H1 (cell line): Measurements from ENCODE around the gene RPL21. TPM values are rescaled to one million over a fixed set of nuclear protein-coding genes. Genes with fewer than 3 reads are reported as not detected.

Source experiments
- CTCF ChIA-PET: fragments of 300-600 bp; sonication (Branson Sonifier 250); formaldehyde crosslinking; loops from one replicate; lab custom pipeline; 2021; ENCODE audit not compliant: partially characterized antibody; lab: Charles Lee
- POLR2A ChIA-PET: fragments of 300-600 bp; sonication (Branson Sonifier 250); formaldehyde crosslinking; loops from one replicate; lab custom pipeline; 2021; ENCODE audit warnings: inconsistent platforms; ENCODE audit not compliant: partially characterized antibody; lab: Charles Lee
- DNase-seq, 2 experiments: peaks; one replicate each; pipeline versions ENCODE4 v3.0.0 to v3.0.0-alpha.2; 2010 to 2022; ENCODE audit warnings: low spot score in 2 of 2, low read depth in 1 of 2, mixed read lengths in 1 of 2
- FAIRE-seq: peaks from 2 replicates; lab custom pipeline; 2011; peaks lifted over from hg19 to GRCh38; lab: Jason Lieb, UNC
- H2AFZ ChIP-seq: 2 replicates; pipeline ENCODE4 v1.8.1; 2012; ENCODE audit warnings: low read length, inconsistent platforms
- H2AK5ac ChIP-seq: 2 replicates; pipeline ENCODE4 v1.6.1; 2013; ENCODE audit warnings: low read depth, low read length
- H2BK120ac ChIP-seq: replicated peaks from 2 replicates; pipeline ENCODE3; 2013; ENCODE audit warnings: low read depth, low read length, inconsistent platforms
- H2BK12ac ChIP-seq: 2 replicates; pipeline ENCODE4 v1.6.1; 2013; ENCODE audit warnings: low read depth, low read length
- H2BK15ac ChIP-seq: 2 replicates; pipeline ENCODE4 v1.6.1; 2013; ENCODE audit warnings: low read length
- H2BK20ac ChIP-seq: 2 replicates; pipeline ENCODE4 v1.6.1; 2013; ENCODE audit warnings: low read length
- H2BK5ac ChIP-seq: 2 replicates; pipeline ENCODE4 v1.6.1; 2013; ENCODE audit warnings: low read depth, low read length
- H3K14ac ChIP-seq: 2 replicates; pipeline ENCODE4 v1.6.1; 2013; ENCODE audit warnings: inconsistent platforms; ENCODE audit not compliant: insufficient read length
- H3K18ac ChIP-seq: 2 replicates; pipeline ENCODE4 v1.6.1; 2013; ENCODE audit warnings: low read length; ENCODE audit errors: extremely low read depth
- H3K23ac ChIP-seq: 2 replicates; pipeline ENCODE4 v1.6.1; 2013; ENCODE audit warnings: inconsistent platforms; ENCODE audit not compliant: insufficient read length
- H3K23me2 ChIP-seq: 2 replicates; pipeline ENCODE4 v1.6.1; 2013; ENCODE audit warnings: low read depth, low read length
- H3K27ac ChIP-seq: 2 replicates; pipeline ENCODE4 v1.6.1; 2011; ENCODE audit warnings: low read depth, low read length, inconsistent platforms
- H3K27me3 ChIP-seq, 4 experiments: replicated peaks in 1 of 4; 1 replicate in 1 of 4; 2 replicates in 3 of 4; pipeline versions ENCODE4 v1.6.1 to v1.8.1; 2011 to 2013; ENCODE audit warnings: low read length in 3 of 4, mild to moderate bottlenecking in 3 of 4, inconsistent platforms in 2 of 4, mixed read lengths in 2 of 4, moderate library complexity in 1 of 4; ENCODE audit not compliant: control insufficient read depth in 3 of 4, insufficient read depth in 3 of 4; ENCODE audit errors: extremely low read depth in 1 of 4
- H3K36me3 ChIP-seq, 4 experiments: 2 replicates each; pipeline versions ENCODE4 v1.6.1 to v1.8.1; 2011 to 2013; ENCODE audit warnings: mild to moderate bottlenecking in 4 of 4, low read length in 3 of 4, moderate library complexity in 2 of 4, control low read depth in 1 of 4, inconsistent platforms in 1 of 4; ENCODE audit not compliant: insufficient read depth in 4 of 4, control insufficient read depth in 2 of 4
- H3K4ac ChIP-seq: replicated peaks from 2 replicates; pipeline ENCODE3; 2013; ENCODE audit warnings: low read length, low read depth, mixed read lengths, inconsistent platforms; ENCODE audit not compliant: insufficient read length
- H3K4me1 ChIP-seq, 4 experiments: replicated peaks in 1 of 4; 1 replicate in 1 of 4; 2 replicates in 3 of 4; pipeline versions ENCODE4 v1.6.1 to v1.8.1; 2011 to 2013; ENCODE audit warnings: low read length in 3 of 4, inconsistent platforms in 2 of 4, mixed read lengths in 1 of 4; ENCODE audit not compliant: insufficient read depth in 4 of 4, control insufficient read depth in 3 of 4
- H3K4me2 ChIP-seq, 2 experiments: 2 replicates each; pipeline versions ENCODE4 v1.6.1 to v1.8.1; 2011 to 2013; ENCODE audit warnings: low read depth in 2 of 2, low read length in 2 of 2, control low read depth in 1 of 2, inconsistent platforms in 1 of 2, mild to moderate bottlenecking in 1 of 2; ENCODE audit not compliant: insufficient read depth in 1 of 2
- H3K4me3 ChIP-seq, 4 experiments: fragments of 200-600, 300-600 bp in 1 of 4; sonication (generic), shearing (Covaris generic), sonication (Bioruptor Twin) in 1 of 4; 2 replicates each; pipeline versions ENCODE4 v1.5.1 to v1.8.1; 2011 to 2016; ENCODE audit warnings: low read length in 4 of 4, low read depth in 3 of 4, control low read depth in 2 of 4, inconsistent platforms in 2 of 4, mild to moderate bottlenecking in 2 of 4, mixed read lengths in 1 of 4, moderate library complexity in 1 of 4; ENCODE audit not compliant: insufficient read depth in 2 of 4; ENCODE audit errors: extremely low read depth in 1 of 4
- H3K56ac ChIP-seq: replicated peaks from 2 replicates; pipeline ENCODE3; 2013; ENCODE audit warnings: low read depth, mild to moderate bottlenecking, mixed read lengths, low read length, inconsistent platforms; ENCODE audit not compliant: insufficient read length
- H3K79me1 ChIP-seq: 2 replicates; pipeline ENCODE4 v1.6.1; 2013; ENCODE audit warnings: low read depth, low read length, control low read depth
- H3K79me2 ChIP-seq, 2 experiments: 2 replicates each; pipeline versions ENCODE4 v1.6.1 to v1.8.1; 2012 to 2013; ENCODE audit warnings: low read length in 2 of 2, mild to moderate bottlenecking in 2 of 2, inconsistent platforms in 1 of 2; ENCODE audit not compliant: insufficient read depth in 2 of 2, control insufficient read depth in 1 of 2
- H3K9ac ChIP-seq, 4 experiments: replicated peaks in 1 of 4; 1 replicate in 1 of 4; 2 replicates in 3 of 4; pipeline versions ENCODE4 v1.6.1 to v1.8.1; 2011 to 2013; ENCODE audit warnings: low read depth in 3 of 4, low read length in 3 of 4, control low read depth in 2 of 4, mild to moderate bottlenecking in 2 of 4, moderate library complexity in 2 of 4, inconsistent platforms in 1 of 4; ENCODE audit errors: extremely low read depth in 1 of 4
- H3K9me3 ChIP-seq, 2 experiments: 2 replicates each; pipeline versions ENCODE4 v1.6.1 to v1.8.1; 2012 to 2013; ENCODE audit warnings: mild to moderate bottlenecking in 2 of 2, moderate library complexity in 2 of 2, control low read depth in 1 of 2, inconsistent platforms in 1 of 2, low read depth in 1 of 2, low read length in 1 of 2, mixed read lengths in 1 of 2; ENCODE audit not compliant: insufficient read depth in 2 of 2
- H4K20me1 ChIP-seq, 2 experiments: replicated peaks in 1 of 2; 2 replicates each; pipeline versions ENCODE3 to v1.8.1; 2011 to 2013; ENCODE audit warnings: inconsistent platforms in 2 of 2, low read length in 2 of 2, mild to moderate bottlenecking in 1 of 2; ENCODE audit not compliant: insufficient read depth in 2 of 2, control insufficient read depth in 1 of 2
- H4K5ac ChIP-seq: 2 replicates; pipeline ENCODE4 v1.6.1; 2013; ENCODE audit warnings: low read length, low read depth, mixed read lengths, inconsistent platforms; ENCODE audit not compliant: insufficient read length
- H4K8ac ChIP-seq: 2 replicates; pipeline ENCODE4 v1.8.0; 2013; ENCODE audit warnings: mild to moderate bottlenecking, moderate library complexity, low read length, inconsistent platforms; ENCODE audit not compliant: insufficient read depth; ENCODE audit errors: extremely low read depth
- H4K91ac ChIP-seq: replicated peaks from 2 replicates; pipeline ENCODE3; 2013; ENCODE audit warnings: low read length, mixed read lengths, inconsistent platforms; ENCODE audit not compliant: insufficient read length
- E2F6 ChIP-seq: IDR thresholded peaks from 2 replicates; pipeline ENCODE4 v1.6.1; 2012; ENCODE audit warnings: inconsistent platforms
- MAX ChIP-seq: IDR thresholded peaks from 2 replicates; pipeline ENCODE4 v1.6.1; 2012; ENCODE audit warnings: inconsistent platforms
- NANOG ChIP-seq: IDR thresholded peaks from 2 replicates; pipeline ENCODE4 v1.6.1; 2011; ENCODE audit warnings: low read length, low read depth, mild to moderate bottlenecking, inconsistent platforms; ENCODE audit not compliant: insufficient read depth, poor library complexity, severe bottlenecking
- YY1 ChIP-seq: IDR thresholded peaks from 2 replicates; pipeline ENCODE4 v1.6.1; 2011; ENCODE audit warnings: low read depth, mild to moderate bottlenecking, low read length
- WGBS, 2 experiments: shearing (Covaris generic) in 1 of 2; methylation state at CpG; one replicate each; pipeline versions ENCODE4 v1.1.6 to v1.1.7; 2013 to 2015; ENCODE audit warnings: low lambda C conversion rate in 2 of 2, mixed read lengths in 2 of 2, inconsistent platforms in 1 of 2, low coverage in 1 of 2, missing lambda C conversion rate in 1 of 2; ENCODE audit not compliant: insufficient replicate concordance in 2 of 2, insufficient coverage in 1 of 2, insufficient read length in 1 of 2; ENCODE audit errors: extremely low coverage in 1 of 2, missing lambda C conversion rate in 1 of 2; 5-methylcytosine and 5-hydroxymethylcytosine counted together
- polyA plus RNA-seq, 7 experiments: library from polyadenylated mRNA; depleted of rRNA in 3 of 7; stranded (reverse) in 5 of 7; unstranded in 2 of 7; fragments of >200 nt in 5 of 7; fragments of 200-250 nt in 2 of 7; gene quantifications; 1 replicate in 5 of 7; 2 replicates in 1 of 7; 4 replicates in 1 of 7; pipeline versions ENCODE4 v1.2.1 to v1.2.3, GENCODE V29; 2011 to 2013; ENCODE audit warnings: missing spikeins in 2 of 7, mixed read lengths in 2 of 7
- total RNA-seq: library from RNA; stranded (reverse); fragmentation: NEBNext Ultra II Directional; extraction: Animal tissue kit (Norgen Biotek cat#: 25700); gene quantifications from 2 replicates; pipeline ENCODE4 v1.2.1, GENCODE V29; 2021

RPL21 gene
- total and polyA plus RNA-seq, 2 of the 8 experiments (the other 6 are each of a cell fraction or from before 2014, with no cell fraction given): 624 to 1,283 TPM

- Histone ChIP-seq H3K23ac (no peak overlapping the region), H4K20me1 (no peaks in the 10 kb centered on the region), H3K9ac (no peak overlapping the region; a peak in 1 of 7 replicates), H3K27ac (no peak overlapping the region), H2BK15ac (no peak overlapping the region), H3K27me3 (no peaks in the 10 kb centered on the region), H3K36me3 (no peaks in the 10 kb centered on the region), H3K4ac (no peak overlapping the region), H3K4me3 (peak overlapping the region in 1 of 4 experiments; percentile 5; a peak in 1 of 8 replicates), H3K56ac (no peak overlapping the region), H4K91ac (peak overlapping the region; percentile 29), H2BK120ac (no peak overlapping the region), H2BK12ac (no peak overlapping the region; the same call in 1 of the 2 replicates), H4K8ac (no peak overlapping the region), H4K5ac (no peak overlapping the region), H3K4me1 (peaks cover 0 to 10% (median 4%) of the 10 kb centered on the region in 4 experiments; a peak in 5 of 7 replicates), H2BK5ac (0 out of 2 replicates have a peak overlapping the region, but pooled peaks have one; percentile 9), H3K14ac (no peak overlapping the region), H3K9me3 (no peaks in the 10 kb centered on the region), H2AK5ac (no peak overlapping the region; the same call in 1 of the 2 replicates), H3K23me2 (no peaks in the 10 kb centered on the region), H3K18ac (no peak overlapping the region), H3K4me2 (peak overlapping the region in 1 of 2 experiments; percentile 52; a peak in 3 of 4 replicates), H2AFZ (no peak overlapping the region), H3K79me2 (peaks cover 0 to 15% of the 10 kb centered on the region in 2 experiments; a peak in 3 of 4 replicates), H2BK20ac (no peak overlapping the region), H3K79me1 (no peaks in the 10 kb centered on the region; the same call in 1 of the 2 replicates)
- 49% methylated on average over 7 of the region's 7 CpGs; no CpG with 5 or more reads in 1 of the 2 experiments for WGBS, 2 experiments
- DNase-seq (no peak), FAIRE-seq (peak; percentile 78)
- TF ChIP-seq NANOG: peak; percentile 78
- peak; percentile 67 for TF ChIP-seq MAX
- peak; percentile 46; the same call in 1 of the 2 replicates for TF ChIP-seq E2F6
- TF ChIP-seq YY1: no peak
- ChIA-PET POLR2A (interaction anchor here (0.9 to 3.7 kb wide), 5 partner anchors 11 to 128 kb away, joined by 3 to 48 read pairs (median 3); no protein-coding TSS in a partner anchor), CTCF (interaction anchor here (1.6 to 1.9 kb wide), 2 partner anchors 25 to 94 kb away, joined by 6 to 8 read pairs; partner anchors contain the start of gene RASL11A)
Observed at GRCh38 chr13:27245610-27246009, 5.7 kb upstream of the RPL21 start.
